ENCODE results near the gene TMEM117.
A peak's percentile ranks its signal among the peaks of the same experiment; 100 is the strongest.
"Not testable (repeated sequence)": the region's sequence is repeated elsewhere in the genome, so short reads cannot be mapped to it uniquely, and the experiment has no call there.

The TMEM117 gene

DNA sequence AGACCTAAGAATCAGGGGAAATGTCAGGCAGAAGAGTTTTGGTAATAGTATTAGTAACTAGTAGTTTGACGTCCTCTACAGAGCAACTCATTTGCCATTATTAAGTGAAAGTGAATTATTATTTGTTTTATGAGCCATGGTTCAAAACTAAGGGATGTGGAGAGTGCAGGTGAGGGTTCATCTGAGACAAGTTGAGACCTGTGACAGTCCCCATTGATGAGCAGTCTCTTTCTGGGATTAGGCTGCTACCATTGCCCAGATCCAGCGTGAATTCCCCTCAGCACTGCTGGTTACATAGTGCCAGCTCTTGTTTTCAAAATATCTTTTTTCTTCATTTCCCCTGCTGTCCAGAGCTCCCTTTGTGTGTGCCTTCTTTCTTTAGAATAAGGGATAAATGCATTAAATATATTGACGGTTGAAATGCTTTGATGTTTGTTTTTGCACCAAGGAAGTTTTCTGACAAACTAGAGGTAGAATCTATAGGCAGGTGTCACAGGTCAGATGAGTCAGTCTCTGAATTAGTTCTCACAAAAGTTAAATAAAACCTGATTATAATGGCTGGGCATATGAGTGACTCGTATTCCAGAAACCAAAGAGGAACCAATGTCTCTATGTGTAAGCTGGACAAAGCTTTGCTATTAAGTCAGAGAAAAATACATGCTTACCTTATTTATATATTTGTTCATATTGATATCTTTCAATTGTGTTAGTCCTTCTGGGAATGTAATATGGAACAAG, 381.4 kb downstream of the TMEM117 start:
- DNase-seq (ENCODE audit: low read depth, low spot score): no peak

DNA sequence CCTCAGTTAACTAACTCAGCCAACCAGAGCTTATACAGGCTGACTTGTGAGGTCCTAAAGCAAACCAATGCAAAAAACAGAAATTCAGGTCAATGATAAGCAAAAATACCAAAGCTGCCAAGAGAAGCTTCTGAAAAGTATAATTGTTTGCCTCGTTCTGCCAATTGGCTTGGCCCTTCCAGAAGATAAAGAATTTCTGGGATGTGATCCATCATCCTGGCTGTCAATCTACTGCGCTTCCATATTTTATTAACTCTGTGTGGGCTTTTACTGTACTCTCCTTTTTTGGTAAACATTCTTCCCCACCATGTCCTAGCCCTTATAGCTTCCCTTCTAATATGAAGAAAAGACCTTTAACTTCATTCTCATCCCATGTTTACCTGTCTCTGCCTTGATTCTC, 387.9 kb downstream of the TMEM117 start:
- DNase-seq (ENCODE audit: low read depth, low spot score): no peak

DNA sequence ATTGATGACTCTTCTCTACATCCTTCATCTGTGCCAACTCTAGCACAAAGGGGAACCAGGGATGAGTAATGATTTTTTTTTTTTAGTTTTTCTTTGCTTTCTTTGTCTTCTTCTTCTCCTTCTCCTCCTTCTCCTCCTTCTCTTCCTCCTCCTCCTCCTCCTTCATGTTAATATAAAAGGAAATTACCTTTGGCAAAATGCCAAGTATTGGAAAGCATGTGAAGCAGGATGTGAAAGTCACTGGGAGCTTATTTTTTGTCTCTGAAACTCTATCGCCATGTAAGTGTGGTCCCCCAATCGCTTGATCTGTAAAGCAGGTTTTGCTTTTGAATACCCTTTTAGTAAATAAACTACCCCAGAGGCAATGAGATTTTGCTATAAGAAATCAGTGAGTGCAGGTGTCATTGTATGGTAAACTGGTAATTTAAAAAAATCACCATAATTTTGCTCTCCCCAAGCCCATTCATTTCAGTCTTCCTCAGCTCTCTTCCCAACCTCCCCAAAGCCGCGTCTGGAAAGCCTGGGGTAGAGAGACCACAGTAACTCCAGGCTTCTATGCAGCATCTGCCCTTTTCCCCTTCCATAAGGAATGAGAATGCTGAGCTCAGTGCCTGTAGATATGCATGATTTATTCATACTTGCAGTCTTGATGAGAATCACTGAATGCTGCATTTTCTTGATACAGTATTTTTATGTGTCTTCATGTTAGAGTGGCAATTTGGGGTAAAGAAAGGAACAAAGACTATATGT, 388.7 kb downstream of the TMEM117 start:
- DNase-seq (ENCODE audit: low read depth, low spot score): no peak

DNA sequence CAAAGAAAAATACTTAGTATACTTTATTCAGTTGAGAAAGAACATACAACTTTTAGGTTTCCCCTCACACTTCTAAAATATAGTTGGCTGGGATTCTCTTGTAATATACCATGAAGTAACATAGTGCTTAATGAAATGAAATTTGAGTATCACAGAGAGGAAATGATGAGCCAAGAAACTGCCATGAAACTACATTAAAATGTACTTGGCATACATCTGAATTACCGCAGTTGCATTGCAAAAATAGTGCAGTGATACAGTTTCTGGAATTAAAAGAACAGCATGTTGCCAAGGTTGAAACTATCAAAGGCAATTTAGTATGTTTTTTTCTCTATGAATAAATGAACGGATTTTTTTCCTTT, 389.2 kb downstream of the TMEM117 start:
- DNase-seq (ENCODE audit: low read depth, low spot score): no peak

DNA sequence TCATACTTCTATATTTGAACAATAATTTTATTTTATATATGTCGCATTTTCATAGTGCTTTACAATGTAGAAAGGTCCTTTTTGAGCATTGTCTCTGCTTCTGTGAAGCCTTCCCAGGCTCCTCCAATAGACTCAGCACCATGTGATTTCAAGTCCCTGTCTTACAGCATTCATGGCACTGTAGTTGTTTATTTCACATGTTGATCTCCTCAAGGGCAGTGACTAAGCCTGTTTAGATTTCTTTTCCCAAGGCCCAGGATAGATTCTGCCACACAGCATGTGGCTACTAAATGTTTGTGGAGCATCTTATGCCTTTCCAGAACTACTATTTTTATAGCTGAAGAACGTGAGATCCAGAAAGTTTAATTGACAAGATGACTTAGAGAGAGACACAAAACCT, 391.7 kb downstream of the TMEM117 start:
- DNase-seq (ENCODE audit: low read depth, low spot score): no peak

DNA sequence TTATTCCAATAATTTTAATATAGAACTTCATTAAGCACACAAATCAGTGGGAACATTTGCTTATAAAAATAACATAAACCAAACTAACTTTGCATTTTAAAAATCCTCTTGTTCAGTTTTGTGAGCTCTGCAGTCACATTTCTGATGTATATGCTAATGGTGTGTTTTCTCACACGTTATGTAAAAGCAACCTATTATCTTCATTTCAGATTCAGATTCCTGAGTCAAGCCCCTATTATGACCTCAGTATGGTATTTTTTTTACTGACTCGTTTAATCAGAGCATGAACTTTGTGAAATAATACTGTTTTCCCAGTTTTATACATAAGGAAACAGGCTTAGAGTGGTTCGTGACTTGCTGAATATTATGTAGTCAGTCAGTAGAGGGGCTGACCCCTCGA, 394.0 kb downstream of the TMEM117 start:
- no peak for DNase-seq (ENCODE audit: low read depth, low spot score)

DNA sequence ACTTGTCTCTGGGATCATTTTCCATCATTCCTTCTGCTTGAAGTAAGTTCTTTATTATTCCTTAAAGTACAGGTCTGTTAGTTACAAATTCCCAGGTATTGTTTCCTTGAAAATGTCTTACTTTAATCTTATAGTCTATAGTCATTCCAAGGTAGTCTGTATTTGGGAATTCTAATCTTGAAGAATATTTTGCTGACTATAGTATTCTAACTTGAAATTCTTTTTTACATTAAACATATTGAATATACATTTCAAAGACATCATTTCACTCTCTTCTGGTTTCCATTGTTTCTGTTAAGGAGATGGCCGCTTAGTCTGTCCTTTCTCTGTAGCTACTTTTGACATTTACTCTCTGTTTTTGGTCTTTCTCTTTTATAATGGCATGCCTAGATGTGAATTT, 399.8 kb downstream of the TMEM117 start:
- no peak for DNase-seq (ENCODE audit: low read depth, low spot score)

DNA sequence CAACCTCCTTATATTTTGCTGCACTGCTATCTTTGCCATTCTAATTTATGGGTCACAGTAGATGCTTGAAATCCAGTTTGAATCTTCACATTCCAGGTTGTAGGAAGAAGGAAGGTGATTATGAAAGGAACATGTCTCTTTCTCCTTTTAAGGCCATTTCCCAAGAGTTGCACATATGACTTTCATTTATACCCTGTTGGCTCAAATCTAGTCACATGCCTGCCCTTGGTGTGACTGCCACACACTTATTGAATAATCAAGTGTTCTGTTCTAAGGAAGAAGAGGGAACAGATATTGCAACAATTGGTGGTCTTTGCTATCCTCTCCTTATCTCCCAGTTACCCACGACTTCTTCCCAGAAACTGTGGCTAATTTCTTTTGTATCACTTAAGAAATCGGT, 404.3 kb downstream of the TMEM117 start:
- no peak for DNase-seq (ENCODE audit: low read depth, low spot score)

DNA sequence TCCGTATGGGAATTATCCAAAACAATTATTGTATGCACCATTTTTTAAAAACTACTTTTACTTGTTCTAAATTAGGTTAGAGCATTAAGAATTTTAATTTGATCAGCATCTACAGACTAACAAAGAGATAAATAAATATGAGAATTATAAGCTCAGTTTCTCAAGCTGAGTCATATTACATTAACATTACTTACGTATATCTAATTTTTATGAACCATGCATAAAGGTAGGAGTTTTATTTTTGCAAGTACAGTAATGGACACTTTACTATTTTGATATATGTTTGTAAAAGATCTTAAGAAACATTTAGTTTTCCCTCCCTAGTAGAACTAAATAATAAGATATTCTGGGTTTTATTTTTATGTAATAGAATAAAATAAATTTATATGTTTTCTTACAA, 410.1 kb downstream of the TMEM117 start:
- DNase-seq (ENCODE audit: low read depth, low spot score): no peak

DNA sequence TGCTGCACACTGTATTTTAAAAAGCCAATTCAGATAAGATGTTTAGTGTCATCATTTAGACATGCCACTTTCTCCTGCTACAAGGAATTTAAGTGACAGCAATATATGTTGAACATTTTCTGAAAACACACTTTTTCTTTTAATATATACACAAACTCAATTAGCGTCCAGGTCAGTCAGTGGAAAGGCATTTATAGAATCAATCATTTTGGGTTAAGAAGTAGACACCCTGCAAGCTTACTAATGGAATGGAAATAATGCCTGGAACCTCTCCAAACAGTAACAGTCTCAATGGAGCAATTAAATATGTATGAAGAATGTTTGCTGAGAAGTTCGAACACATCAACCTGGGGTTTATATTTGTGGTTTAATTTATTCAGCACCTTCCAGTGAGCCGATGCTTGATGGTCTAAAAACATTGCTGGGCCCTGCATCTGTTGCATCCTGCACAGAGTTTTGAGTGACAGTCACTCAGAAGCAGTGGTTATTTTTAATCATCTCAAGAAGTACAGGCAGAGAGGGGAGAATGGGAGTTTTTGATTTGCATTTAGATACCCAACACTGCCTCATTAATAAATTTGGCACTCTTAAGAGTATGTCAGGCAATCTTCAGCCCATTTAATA, 410.7 kb downstream of the TMEM117 start:
- peak; percentile 24 for DNase-seq (ENCODE audit: low read depth, low spot score)

DNA sequence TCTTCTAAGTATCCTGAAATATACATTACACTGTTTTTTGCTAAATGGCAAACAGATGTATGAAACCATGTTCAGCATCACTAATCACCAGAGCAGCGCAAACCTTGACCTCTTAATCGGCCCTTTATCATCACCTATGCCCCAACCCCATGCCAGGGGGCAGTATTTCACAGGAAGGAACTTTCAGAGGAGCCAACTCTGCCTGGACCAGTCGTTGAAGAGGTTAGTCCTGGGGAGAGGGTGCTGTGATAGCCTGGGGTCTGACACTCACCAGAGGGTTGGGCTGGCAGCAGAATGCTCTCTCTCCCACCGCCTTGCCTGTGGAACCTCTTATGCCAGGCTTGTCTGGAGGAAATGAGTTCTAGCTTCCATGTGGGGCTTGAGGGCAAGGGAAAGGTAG, 411.7 kb downstream of the TMEM117 start:
- no peak for DNase-seq (ENCODE audit: low read depth, low spot score)

DNA sequence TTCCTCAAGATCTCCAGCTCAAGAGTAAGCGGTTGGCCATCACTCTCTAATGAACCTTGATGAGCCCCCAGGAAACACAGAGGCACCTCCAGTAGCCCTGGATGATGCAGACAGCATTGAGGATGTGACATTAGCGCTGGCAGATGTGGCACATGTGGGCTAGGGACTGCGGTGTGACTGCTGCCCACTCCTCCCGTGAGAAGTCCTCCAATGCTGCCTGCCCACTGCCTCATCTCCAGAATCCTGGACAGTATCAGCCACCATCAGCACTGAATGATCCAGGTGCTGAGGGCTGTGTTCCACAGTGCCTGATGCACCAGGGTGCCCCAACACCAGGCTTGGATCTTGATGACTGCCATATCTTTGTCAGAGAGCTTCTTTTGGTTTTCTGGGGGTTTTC, 412.6 kb downstream of the TMEM117 start:
- DNase-seq (ENCODE audit: low read depth, low spot score): no peak

DNA sequence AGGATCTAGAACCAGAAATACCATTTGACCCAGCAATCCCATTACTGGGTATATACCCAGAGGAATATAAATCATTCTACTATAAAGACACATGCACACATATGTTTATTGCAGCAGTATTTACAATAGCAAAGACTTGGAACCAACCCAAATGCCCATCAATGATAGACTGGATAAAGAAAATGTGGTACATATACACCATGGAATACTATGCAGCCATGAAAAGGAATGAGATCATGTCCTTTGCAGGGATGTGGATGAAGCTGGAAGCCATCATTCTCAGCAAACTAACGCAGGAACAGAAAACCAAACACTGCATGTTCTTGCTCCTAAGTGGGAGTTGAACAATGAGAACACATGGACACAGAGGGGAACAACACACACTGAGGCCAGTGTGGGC, 414.6 kb downstream of the TMEM117 start:
- DNase-seq (ENCODE audit: low read depth, low spot score): not testable (repeated sequence)

DNA sequence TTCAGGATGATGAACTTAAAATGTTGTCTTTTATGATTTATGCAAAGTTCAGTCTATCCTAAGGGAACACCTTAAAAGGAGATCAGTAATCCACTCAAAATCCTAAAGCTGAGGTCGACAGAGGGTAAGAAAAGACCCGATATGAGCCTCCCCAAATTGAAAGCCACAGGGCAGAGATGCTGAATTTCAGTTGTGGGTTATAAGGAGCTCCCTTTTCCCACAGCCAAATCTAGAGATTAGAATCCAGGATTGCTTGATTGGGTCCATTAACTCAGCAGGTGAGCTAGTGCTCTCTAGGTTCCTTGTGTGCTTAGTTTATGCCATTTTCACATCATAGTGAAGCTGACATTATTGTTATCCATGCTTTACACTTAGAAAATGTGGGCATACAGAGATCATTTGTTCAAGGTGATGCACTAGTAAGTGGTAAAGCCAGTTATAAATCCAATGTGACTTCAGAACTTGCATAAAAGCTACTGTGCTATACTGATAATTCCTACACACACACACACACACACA, 417.5 kb downstream of the TMEM117 start:
- no peak for DNase-seq (ENCODE audit: low read depth, low spot score)

DNA sequence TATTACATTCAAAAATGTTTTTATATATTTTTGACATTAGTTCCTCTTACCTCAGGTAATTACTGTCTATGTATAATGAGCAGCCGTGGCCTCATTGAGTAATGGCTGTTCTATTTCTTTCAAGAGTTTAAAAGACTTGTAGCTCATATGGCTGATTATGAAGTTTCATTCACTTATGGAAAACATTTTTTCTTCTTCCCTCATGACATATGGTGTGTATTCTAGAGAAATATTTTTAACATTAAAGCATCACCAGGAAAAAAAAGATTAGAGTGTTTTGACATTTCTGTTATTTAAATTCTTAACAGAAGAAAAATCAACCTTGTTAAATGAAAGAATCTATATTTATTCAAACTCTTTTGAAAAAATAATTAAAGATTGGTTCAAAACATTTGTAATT, 422.4 kb downstream of the TMEM117 start:
- DNase-seq (ENCODE audit: low read depth, low spot score): no peak

DNA sequence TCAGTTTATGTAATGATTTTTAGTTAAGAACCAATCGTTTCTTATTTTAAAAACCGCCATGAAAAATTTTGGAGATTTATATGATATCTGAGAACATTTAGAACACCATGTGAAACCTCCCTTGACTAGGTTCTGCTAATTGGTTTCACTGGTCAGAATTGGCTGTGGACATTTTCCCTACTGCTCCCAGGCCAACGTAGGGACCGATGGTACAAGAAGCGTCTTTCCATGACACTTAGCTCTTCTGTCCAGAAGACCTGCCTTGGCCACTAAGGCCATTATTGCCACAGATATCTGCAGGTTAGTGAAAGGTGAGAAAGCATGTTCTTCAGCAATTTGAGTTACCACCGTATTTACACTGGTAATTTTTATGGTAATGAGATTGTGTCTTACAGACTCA, 424.0 kb downstream of the TMEM117 start:
- no peak for DNase-seq (ENCODE audit: low read depth, low spot score)

DNA sequence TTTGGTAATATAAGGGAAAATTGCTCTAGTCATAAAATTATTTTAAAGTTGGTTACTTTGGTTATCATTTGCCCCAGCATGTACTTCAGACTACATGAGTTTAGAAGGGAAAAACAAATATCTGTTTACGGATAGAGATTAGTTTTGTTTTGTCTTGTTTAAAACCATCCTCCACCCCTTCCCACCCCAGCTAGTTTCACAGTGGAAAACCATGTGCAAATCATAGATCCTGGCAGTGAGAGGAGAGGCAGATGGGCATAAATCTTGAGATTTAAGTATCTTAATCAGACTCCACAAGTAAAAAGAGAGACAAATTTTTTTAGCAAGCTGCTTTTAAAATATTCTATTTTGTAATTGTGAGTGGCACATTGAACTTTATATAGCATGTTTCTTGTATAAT, 424.7 kb downstream of the TMEM117 start:
- no peak for DNase-seq (ENCODE audit: low read depth, low spot score)

DNA sequence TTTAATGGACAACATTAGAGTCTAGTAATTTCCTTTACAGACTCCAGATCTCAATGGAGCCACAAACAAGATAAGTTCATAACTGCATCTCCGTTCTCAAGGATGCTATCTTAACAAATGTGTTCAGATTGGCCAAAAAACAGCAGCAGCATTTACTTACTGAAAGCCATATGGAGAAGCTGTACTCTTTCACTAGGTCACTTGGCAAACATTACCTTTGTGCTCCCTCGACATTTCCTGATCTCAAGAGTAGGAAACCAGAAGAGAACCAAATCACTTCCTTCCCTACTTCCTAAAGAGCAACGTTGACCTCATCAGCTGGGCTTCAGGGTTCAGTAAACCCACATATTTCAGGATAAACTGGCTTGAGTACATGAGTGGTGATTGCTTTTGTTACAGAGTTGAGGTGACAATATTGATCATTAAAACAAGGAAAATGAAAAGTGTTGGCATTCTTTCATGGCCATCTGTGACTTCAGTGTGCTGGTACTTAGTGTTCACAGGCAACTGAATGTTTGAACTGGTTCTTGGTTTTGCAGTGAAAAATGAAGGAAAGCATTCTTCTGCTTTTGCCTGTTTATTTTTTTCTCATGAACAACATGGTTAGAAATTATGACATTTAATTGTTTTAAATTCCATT, 449.6 kb downstream of the TMEM117 start:
- no peak for DNase-seq (ENCODE audit: low read depth, low spot score)

DNA sequence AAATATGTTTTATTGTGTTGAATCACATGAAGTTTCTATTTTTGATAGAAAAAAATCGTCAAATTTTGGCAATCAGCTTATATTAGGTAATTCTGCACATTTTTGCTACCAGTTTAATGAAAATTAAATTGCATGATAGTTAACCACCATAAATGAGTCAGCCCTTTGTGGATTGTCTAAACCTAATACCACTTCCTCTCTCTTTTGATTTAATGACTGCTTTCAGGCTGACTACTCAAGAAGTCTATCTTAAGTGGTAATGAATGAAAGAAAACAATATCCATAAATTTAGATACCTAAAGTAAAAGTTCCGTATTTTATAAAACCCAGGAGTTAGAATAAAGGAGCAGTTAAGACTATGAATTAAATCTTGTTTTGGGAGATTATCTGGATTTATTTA, 450.5 kb downstream of the TMEM117 start:
- DNase-seq (ENCODE audit: low read depth, low spot score): peak; percentile 24

DNA sequence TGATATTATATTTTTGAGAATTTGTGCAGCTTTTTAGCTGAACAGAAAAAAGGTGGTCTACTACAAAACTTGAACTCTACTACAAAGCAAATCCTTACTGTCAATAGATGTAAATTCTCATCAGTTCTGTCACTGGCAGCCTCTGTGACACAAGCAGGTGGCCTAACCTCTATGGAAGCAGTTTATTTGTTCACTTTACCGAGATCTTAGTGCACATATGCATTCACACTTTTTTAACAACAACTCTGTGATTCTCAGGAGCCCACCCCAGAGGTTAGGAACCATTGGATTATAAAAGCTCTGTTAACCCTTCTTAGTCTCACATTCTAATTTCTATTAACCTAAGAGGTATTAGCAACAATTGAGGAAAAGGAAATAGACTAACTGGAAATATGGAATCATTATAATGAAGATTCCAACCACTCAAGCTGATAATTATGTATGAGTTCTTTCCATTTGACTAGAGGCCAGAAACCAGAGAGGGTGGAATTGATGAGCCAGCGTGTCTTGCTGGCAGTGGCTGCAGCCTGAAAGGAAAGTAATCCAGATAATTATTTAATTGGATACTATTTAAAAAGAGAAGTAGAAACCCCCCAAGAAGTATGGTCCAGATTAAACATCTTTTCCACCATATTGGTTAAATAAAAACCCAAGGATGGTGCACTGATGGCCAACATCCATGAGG, 451.1 kb downstream of the TMEM117 start:
- DNase-seq (ENCODE audit: low read depth, low spot score): peak; percentile 5

DNA sequence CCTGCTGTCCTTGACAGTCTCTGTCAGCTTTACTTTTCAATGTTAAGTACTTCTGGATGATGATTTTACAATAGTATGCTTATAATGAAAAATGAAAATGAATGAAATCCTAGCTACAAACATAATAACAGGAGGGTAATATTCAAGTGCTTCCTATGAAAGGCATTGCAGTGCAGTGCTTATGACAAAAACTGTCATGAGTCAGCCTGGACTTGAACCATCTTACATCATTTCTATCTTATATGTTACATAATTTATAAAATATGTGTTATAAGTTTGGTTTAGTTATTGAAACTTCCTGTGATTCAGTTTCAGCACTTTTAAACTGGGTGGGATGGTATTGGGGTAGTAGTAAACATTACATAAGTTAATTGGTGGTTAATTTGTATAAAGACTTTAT, 451.7 kb downstream of the TMEM117 start:
- DNase-seq (ENCODE audit: low read depth, low spot score): no peak

DNA sequence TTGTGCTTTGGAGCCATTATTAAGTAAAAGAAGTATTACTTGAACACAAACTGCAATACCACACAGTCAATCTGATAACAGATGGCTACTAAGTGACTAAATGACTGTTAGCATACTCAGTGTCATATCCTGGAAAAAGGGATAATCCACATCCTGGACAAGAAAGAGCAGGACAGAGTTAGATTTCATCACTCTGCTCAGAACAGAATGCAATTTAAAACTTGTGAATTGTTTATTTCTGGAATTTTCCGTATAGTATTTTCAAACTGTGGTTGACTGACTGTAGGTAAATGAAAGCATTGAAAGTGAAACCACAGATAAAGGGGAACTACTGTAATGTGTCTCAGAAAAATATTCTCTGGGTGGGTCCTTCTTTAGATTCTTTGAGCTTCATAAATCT, 458.8 kb downstream of the TMEM117 start:
- DNase-seq (ENCODE audit: low read depth, low spot score): no peak
